GM08714 (cell line): ENCODE data around the gene SMARCAD1.

ENCODE experiments used
- H3K4me3 ChIP-seq: fragments of 200-500 bp; sonication (Bioruptor generic); 2 replicates; pipeline ENCODE4 v1.5.1; 2014; ENCODE audit warnings: mild to moderate bottlenecking, low read length, inconsistent platforms
- ZNF274 ChIP-seq: IDR thresholded peaks from 2 replicates; pipeline ENCODE4 v1.6.1; 2012; ENCODE audit warnings: mild to moderate bottlenecking, low read depth, low read length

SMARCAD1 gene

DNA sequence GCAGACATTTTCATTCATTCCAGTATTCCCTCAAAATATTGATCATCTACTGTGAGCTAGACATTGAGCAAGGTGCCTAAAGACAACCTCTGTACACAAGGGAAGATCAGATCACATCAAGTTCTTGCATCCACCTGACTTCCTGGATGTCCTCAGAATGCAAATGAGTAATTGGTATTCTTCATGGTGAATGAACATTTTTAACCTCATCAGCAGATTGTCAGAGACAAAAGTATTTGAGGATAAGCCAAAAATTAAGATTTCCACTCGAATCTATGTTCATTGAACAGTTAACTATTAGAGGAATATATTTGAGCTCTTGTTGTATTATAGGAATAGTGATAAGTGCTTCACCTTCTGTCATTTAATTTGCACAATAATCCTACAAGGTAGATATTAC lies 1.3 kb downstream of the SMARCAD1 start:
- no peak for TF ChIP-seq ZNF274
- peak overlapping the region; percentile 76 for H3K4me3 ChIP-seq

DNA sequence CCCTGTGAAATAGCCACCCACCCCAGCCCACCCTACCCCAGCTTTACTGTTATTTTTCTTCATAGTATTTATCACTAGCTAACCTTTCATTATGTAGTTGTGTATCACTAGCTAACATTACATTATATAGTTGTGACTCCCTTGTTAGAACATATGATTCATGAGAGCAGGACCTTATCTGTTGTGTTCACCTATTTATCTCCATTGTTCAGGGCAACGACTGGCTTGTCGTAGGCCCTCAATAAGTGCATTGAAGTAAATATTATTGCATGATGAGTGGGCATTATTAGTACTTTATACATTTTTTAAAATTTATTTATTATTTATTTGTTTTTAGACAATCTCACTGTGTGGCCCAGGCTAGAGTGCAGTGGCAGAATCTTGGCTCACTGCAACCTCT lies 4.2 kb downstream of the SMARCAD1 start:
- TF ChIP-seq ZNF274 = no peak

DNA sequence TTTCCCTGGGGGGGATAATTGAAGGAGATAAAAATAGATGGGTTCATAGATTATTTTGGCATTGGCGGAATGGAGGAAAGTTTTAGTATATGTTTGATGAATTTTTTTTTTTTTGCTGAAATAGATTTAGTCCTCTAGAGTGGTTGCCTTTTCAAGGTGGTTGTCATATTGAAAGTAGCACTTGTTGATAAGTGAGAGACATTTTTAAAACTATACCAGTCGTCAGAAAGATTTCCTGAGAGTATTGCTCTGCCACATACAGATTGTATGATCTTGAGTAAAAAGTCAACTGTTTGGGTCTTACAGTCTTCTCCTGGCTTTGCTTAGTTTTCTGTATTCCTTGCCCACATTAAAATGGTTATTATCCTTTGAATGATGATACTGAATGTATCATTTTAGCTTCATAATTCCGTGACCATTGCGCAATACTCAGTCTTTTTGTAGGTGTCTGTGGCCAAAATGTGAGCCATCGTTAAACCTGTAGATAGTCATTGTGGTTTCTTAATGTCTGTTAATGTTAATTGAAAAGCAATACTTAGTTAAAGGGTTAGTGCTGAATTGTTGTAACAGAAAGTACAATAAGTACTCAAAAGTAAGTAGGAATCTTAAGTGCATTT lies 7.1 kb downstream of the SMARCAD1 start:
- TF ChIP-seq ZNF274 = no peak
- H3K4me3 ChIP-seq = no peak overlapping the region

More for the DNA sequence above, 4.2 kb downstream of the SMARCAD1 start:
- H3K4me3 ChIP-seq = no peak overlapping the region

DNA sequence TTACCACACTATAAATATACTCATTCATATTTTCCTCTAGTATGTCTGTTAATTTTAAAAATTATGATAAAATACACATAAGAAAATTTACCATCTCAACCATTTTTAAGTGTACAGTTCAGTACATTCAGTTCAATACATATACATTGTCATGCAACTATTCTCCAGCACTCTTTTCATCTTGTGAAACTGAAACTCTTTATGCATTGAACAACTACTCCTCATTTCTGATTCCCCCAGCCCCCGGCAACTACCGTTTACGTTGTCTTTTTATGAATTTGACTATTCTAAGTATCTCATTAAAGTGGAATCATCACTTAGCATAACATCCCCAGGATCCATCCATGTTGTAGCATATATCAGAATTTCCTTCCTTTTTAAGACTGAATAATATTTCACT lies 8.7 kb downstream of the SMARCAD1 start:
- no peak for TF ChIP-seq ZNF274
- H3K4me3 ChIP-seq = no peak overlapping the region

DNA sequence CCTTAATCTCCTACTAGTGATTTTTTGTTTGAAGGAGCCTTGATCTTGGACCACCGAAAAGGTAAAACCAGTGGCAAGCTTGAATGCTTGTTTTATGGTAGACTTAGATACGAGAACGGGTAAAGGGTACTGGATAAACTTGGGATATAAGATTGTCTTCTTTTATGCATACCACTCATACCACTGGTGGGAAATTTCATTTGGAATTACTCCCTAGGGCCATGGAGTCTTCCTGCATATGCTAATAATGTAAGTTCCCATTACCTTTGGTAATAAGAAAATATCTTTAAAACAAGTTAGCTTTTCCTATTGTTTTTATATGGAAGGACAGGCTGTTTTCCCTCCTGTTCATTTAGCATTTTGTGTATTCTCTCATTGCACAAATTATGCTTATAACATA lies 11.7 kb downstream of the SMARCAD1 start:
- TF ChIP-seq ZNF274 = no peak
- no peak overlapping the region for H3K4me3 ChIP-seq

DNA sequence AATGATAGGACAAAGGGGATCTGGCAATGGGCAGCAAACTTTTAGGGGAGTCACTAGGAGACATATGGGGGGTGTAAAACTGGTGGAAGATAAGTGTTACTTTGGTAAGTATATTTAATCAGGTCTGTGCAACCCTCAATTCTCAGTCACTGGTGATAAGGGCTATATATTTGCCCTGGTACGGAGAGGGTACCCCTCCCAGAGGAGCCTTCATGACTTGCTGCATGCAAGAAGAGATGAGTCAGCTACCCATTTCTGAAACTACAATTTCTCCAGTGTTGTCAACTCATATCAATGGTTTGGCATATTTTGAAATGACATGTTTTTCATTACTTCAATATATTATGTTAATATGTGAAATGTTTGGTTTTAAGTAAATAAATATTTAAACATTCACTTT lies 14.3 kb downstream of the SMARCAD1 start:
- no peak for TF ChIP-seq ZNF274
- no peak overlapping the region for H3K4me3 ChIP-seq

DNA sequence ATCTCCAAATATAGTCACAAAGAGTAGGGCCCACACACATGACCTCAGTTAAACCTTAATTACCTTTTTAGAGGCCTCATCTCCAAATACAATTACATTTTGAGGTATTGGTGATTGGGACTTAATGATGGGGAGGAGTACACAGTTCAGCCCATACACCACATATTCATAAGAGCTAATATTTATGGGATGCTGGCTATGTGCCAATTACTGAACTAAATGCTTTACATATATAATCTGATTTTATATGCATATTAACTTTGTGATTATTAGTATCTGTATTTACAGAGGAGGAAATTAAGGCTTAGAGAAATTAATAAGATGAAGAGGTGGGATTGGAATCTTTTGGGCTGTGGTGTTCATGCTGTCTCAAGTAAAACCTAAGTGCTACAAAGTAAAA lies 17.8 kb downstream of the SMARCAD1 start:
- no peak for TF ChIP-seq ZNF274

DNA sequence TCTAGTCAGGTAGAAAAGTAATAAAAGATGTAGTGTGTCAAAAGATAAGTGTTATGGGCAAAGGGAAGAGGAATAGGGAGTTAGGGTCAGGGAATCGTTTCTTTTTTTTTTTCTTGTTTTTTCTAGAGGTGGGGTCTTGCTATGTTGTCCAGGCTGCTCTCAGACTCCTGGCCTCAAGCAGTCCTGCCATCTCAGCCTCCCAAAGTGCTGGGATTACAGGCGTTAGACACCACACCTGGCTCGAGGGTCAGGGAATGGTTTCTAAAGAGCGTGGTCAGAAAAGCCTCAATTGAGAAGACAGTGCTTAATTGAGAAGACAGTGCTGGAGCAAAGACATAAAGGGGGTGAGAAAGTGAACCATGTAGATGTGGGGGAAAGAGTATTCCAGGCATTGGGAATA lies 19.1 kb downstream of the SMARCAD1 start:
- H3K4me3 ChIP-seq = no peak overlapping the region
- no peak for TF ChIP-seq ZNF274

More for the DNA sequence above, 17.8 kb downstream of the SMARCAD1 start:
- H3K4me3 ChIP-seq = no peak overlapping the region

DNA sequence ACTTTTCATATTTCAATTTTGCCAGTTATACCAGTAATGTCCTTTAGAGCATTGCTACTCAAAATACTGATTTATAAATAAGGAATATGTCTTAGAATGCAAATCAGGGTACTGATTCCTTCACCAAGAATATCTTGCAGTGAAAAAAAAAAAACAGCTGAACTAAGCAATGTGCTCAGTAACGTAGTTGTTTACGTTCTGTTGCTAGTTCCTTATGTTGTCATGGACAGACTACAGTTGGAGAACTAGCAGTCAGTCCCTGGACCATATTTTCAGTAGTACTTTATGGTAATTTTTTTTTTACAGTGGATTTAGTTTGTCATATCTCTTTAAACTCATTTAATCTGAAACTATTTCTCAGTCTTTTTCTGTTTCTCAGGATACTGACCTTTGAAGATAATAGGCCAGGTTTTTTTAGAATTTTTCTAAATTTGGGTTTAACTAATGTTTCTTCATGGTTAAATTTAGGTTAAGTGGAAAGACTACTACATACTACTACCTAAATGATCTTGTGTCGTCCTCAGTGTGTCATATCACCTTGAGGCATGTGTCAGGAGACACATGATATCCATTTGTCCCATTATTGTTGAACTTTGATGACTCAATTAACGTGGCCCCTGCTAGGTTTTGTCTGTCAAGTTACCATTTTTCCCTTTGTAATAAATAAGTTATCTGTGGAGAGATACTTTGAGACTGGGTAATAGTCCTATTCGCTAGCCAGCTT lies 21.0 kb downstream of the SMARCAD1 start:
- no peak for TF ChIP-seq ZNF274
- no peak overlapping the region for H3K4me3 ChIP-seq

DNA sequence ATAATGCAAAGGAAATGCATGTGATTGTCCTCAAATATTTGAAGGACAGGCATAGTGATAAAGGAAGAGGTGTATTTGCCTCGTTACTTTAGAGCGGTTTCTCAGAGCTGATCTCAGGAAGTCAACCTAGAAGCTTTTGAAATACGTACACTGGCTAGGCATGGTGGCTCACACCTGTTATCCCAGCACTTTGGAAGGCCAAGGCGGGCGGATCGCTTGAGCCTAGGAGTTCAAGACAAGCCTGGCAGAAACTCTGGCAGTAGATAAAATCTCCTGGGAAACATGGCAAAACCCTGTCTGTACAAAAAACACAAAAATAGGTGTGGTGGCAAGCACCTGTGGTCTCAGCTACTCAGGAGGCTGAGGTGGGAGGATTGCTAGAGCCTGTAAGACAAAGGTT lies 24.9 kb downstream of the SMARCAD1 start:
- no peak for TF ChIP-seq ZNF274
- H3K4me3 ChIP-seq = no peak overlapping the region

DNA sequence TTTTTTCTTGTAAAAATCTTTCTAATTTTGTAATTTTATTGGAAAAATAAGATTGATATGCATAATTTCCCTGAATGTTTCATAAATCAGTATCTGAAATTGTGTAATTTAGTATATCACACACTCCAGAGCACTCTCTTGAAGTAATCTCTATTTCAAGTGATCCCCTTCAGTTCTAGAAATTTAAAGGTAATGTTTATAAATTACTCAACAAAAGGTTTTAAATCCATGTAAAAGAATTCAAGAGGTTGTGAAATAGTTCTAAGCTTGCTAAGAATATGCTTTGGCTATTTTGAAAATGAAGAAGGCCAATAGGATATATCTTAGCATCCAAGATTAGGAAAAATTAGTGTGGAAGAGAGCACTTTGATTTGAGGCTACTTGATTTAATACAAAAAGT lies 28.2 kb downstream of the SMARCAD1 start:
- TF ChIP-seq ZNF274 = no peak
- no peak overlapping the region for H3K4me3 ChIP-seq

DNA sequence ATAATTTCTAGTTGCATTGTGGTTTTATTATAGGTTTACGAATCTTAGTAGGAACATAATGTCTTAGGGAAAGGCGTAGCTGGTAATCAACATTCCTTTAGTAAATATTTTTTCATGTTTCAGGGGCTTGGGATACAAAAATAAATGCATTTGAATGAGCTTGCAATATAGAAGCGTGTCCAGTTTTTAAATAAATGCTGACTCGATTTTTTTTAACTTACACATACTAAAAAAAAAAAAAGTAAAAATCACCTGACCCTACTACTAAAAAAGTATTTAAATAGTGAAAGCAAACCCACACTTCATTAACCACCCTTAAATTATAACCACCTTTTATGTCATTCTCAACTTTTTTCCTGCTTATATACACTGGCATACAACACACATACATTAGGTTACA lies 29.6 kb downstream of the SMARCAD1 start:
- TF ChIP-seq ZNF274 = no peak
- H3K4me3 ChIP-seq = no peak overlapping the region

DNA sequence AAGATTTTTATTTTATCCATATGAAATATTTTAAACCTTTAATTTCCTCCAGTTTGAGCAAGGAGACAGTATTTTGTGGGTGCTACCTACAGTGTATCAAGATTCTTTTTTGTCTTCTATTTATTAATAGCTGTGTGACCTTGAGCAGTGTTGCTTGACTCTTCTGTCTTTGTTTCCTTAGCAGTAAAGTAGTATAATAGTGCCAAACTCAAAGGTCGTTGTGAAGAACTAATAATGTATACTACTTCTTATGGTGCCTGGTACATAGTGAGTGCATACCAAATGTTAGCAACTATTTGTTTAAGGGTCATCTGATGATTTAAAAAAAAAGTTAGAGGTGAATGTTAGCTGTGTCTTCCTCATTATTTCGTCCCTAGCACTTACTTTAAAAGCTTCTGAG lies 30.5 kb downstream of the SMARCAD1 start:
- no peak for TF ChIP-seq ZNF274

DNA sequence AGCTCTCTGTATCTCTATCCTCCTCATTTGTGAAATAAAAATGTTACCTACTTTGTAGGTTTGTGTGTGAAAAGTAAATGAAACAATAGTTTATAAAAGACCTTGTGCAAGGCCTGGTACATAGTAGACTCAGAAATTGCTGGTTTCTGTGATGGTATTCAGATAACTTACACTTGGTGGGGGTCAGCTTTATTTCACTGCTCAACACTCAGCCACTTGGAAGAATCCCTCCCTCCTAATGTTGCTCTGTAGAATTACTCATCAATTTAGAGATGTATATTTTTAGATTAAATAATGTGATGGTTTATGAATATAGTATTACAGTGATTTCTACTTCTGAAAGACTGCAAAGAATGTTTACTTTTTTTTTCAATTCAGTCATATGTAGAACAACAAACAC lies 32.7 kb downstream of the SMARCAD1 start:
- no peak for TF ChIP-seq ZNF274
- no peak overlapping the region for H3K4me3 ChIP-seq

More for the DNA sequence above, 30.5 kb downstream of the SMARCAD1 start:
- no peak overlapping the region for H3K4me3 ChIP-seq

DNA sequence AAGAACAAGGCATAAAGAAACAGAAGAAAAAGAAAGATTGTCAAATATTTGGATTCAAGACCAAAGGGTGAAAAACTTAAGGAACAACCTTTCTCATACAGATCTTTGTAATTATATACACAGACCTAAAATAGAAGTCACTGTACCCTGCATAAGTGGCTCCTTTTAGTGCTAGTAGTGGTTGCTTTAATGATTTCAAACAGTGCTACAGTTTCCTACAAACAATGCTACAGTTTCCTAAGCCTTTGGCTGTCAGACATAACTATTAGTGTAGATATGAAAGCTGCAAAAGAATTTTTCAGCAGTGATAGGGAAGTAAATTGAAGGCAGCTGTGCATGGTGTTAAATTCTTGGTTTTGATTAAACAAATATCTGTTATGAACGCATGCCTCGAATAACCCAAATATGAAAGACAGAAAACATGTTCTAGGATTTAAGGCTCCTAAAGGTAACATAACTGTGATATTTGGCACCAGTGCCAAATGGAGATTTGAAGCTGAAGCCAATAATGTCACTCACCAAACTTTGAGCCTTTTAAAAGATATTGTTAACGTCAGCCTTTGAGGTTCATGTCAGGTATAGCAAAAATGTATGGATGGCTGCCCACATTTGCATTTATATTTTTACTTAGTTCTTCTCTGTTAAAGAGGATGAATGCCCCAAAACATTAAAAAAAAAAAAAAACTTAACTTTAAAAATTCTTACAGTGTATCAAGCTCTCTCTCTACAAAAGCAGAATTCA lies 36.6 kb downstream of the SMARCAD1 start:
- no peak for TF ChIP-seq ZNF274

More for the DNA sequence above, 36.6 kb downstream of the SMARCAD1 start:
- H3K4me3 ChIP-seq = no peak overlapping the region
